ENCODE data around the gene CFAP299.
"Not testable (repeated sequence)": the region's sequence is repeated elsewhere in the genome, so short reads cannot be mapped to it uniquely, and the experiment has no call there.

Gene CFAP299

GRCh38 chr4:80331693-80332092 is 3.8 kb upstream of the CFAP299 start:
- DNase-seq (ENCODE audit: low read depth in 3 of 3), result no peak

GRCh38 chr4:80333121-80333520 is 2.4 kb upstream of the CFAP299 start:
- no peak for DNase-seq (ENCODE audit: low read depth in 3 of 3)

GRCh38 chr4:80334568-80334967 is 962 bp upstream of the CFAP299 start:
- DNase-seq (ENCODE audit: low read depth in 3 of 3), result no peak

- DNase-seq (ENCODE audit: low read depth in 3 of 3), result no peak
Observed at GRCh38 chr4:80335226-80335553, 340 bp upstream of the CFAP299 start.

GRCh38 chr4:80336582-80336981 is 1.1 kb downstream of the CFAP299 start:
- DNase-seq (ENCODE audit: low read depth in 3 of 3), result no peak

- no peak for DNase-seq (ENCODE audit: low read depth in 3 of 3)
Observed at GRCh38 chr4:80340036-80340435, 4.5 kb downstream of the CFAP299 start.

GRCh38 chr4:80342684-80343083 is 7.2 kb downstream of the CFAP299 start:
- DNase-seq (ENCODE audit: low read depth in 3 of 3), result not testable (repeated sequence)

GRCh38 chr4:80343887-80344286 is 8.4 kb downstream of the CFAP299 start:
- no peak for DNase-seq (ENCODE audit: low read depth in 3 of 3)

- no peak for DNase-seq (ENCODE audit: low read depth in 3 of 3)
Observed at GRCh38 chr4:80360084-80360483, 24.6 kb downstream of the CFAP299 start.

GRCh38 chr4:80360900-80361299 is 25.4 kb downstream of the CFAP299 start:
- no peak for DNase-seq (ENCODE audit: low read depth in 3 of 3)

- no peak for DNase-seq (ENCODE audit: low read depth in 3 of 3)
Observed at GRCh38 chr4:80361329-80361900, 25.9 kb downstream of the CFAP299 start.

- no peak for DNase-seq (ENCODE audit: low read depth in 3 of 3)
Observed at GRCh38 chr4:80362578-80363181, 27.1 kb downstream of the CFAP299 start.

- DNase-seq (ENCODE audit: low read depth in 3 of 3), result peak; percentile 16 to 28 (median 24)
Observed at GRCh38 chr4:80365928-80366327, 30.4 kb downstream of the CFAP299 start.

- no peak for DNase-seq (ENCODE audit: low read depth in 3 of 3)
Observed at GRCh38 chr4:80367737-80368136, 32.2 kb downstream of the CFAP299 start.

- DNase-seq (ENCODE audit: low read depth in 3 of 3), result no peak
Observed at GRCh38 chr4:80370635-80371034, 35.1 kb downstream of the CFAP299 start.

- DNase-seq (ENCODE audit: low read depth in 3 of 3), result no peak
Observed at GRCh38 chr4:80371046-80371445, 35.5 kb downstream of the CFAP299 start.

GRCh38 chr4:80374180-80374579 is 38.6 kb downstream of the CFAP299 start:
- DNase-seq (ENCODE audit: low read depth in 3 of 3), result no peak

- DNase-seq (ENCODE audit: low read depth in 3 of 3), result no peak
Observed at GRCh38 chr4:80382090-80382832, 46.7 kb downstream of the CFAP299 start.

- DNase-seq (ENCODE audit: low read depth in 3 of 3), result no peak
Observed at GRCh38 chr4:80385397-80386280, 50.1 kb downstream of the CFAP299 start.

GRCh38 chr4:80386281-80386886 is 50.9 kb downstream of the CFAP299 start:
- no peak for DNase-seq (ENCODE audit: low read depth in 3 of 3)

- DNase-seq (ENCODE audit: low read depth in 3 of 3), result no peak
Observed at GRCh38 chr4:80387390-80388283, 52.1 kb downstream of the CFAP299 start.

Measured in stimulated activated CD4-positive, alpha-beta T cell treated with anti-CD3 and anti-CD28 coated beads, TNF-alpha, amount 100 ng/mL, for 4 hours (primary cell).